ENCODE measurements around the gene DZANK1. TPM values are rescaled to one million over a fixed set of nuclear protein-coding genes. Genes with fewer than 3 reads are reported as not detected.

DZANK1 gene
- total RNA-seq, 3 donors from 2014 or later (not counting 1 experiment from before 2014, with no cell fraction given): 2.7 to 5.7 (median 3.7) TPM

GRCh38 chr20:18496740-18497592, 30.1 kb upstream of the DZANK1 start, which contains the start of gene RBBP9:
TSS of gene RBBP9 (minus strand) at chr20:18497225. CDS start at chr20:18497167, 58 bp downstream.
- Histone ChIP-seq H3K4me3 (ENCODE audit: low read length) (peak within 1 kb of the TSS; percentile 97), H3K4me1 (ENCODE audit: control insufficient read depth, insufficient read depth, low read length) (peaks cover 11% of the 10 kb centered on the region), H3K27ac (ENCODE audit: low read length) (peak within 1 kb of the TSS; percentile 68), H3K36me3 (ENCODE audit: control insufficient read depth, insufficient read depth, low read length) (peaks cover 5% of the 10 kb centered on the region), H3K27me3 (ENCODE audit: control insufficient read depth, insufficient read depth, low read length) (no peaks in the 10 kb centered on the region), H3K9me3 (ENCODE audit: control insufficient read depth, insufficient read depth, low read length) (no peaks in the 10 kb centered on the region)
- intact Hi-C loops (cut with micrococcal nuclease): no loop called here
- WGBS (ENCODE audit: insufficient coverage): 1% methylated on average over 30 of the region's 31 CpGs
- Mint-ChIP-seq H3K9me3 (no peaks in the 10 kb centered on the region), H3K4me3 (peak within 1 kb of the TSS; percentile 94), H3K27me3 (ENCODE audit: low read depth in 2 of 2) (peaks cover 3 to 5% of the 10 kb centered on the region in 2 donors), H3K4me1 (peaks cover 16% of the 10 kb centered on the region in 2 donors), H3K36me3 (peaks cover 5% of the 10 kb centered on the region), H3K27ac (peak within 1 kb of the TSS; percentile 78 to 89)
- DNase-seq (peak; percentile 47 to 84), ATAC-seq (peak; percentile 88 to 99 (median 97))
- TF ChIP-seq CTCF (IDR thresholded peaks at IDR 0.05): no peak

GRCh38 chr20:18496042-18496441, 29.2 kb upstream of the DZANK1 start:
- Mint-ChIP-seq H3K4me1 (peaks cover 16% of the 10 kb centered on the region in 2 donors), H3K36me3 (peaks cover 5% of the 10 kb centered on the region), H3K9me3 (no peaks in the 10 kb centered on the region), H3K27ac (peak overlapping the region; percentile 78 to 89), H3K4me3 (peak overlapping the region; percentile 94), H3K27me3 (ENCODE audit: low read depth in 2 of 2) (no peaks in the 10 kb centered on the region)
- ATAC-seq: no peak
- no peaks in the 10 kb centered on the region for H3K27me3 ChIP-seq (ENCODE audit: control insufficient read depth, insufficient read depth, low read length)
- intact Hi-C loops (cut with micrococcal nuclease): no loop called here
- no peak overlapping the region for H3K4me3 ChIP-seq (ENCODE audit: low read length)
- 60% methylated on average over 7 of the region's 7 CpGs for WGBS (ENCODE audit: insufficient coverage)
- peaks cover 11% of the 10 kb centered on the region for H3K4me1 ChIP-seq (ENCODE audit: control insufficient read depth, insufficient read depth, low read length)
- H3K9me3 ChIP-seq (ENCODE audit: control insufficient read depth, insufficient read depth, low read length): no peaks in the 10 kb centered on the region
- DNase-seq: no peak
- no peak overlapping the region for H3K27ac ChIP-seq (ENCODE audit: low read length)
- H3K36me3 ChIP-seq (ENCODE audit: control insufficient read depth, insufficient read depth, low read length): peaks cover 5% of the 10 kb centered on the region
- no peak for TF ChIP-seq CTCF (IDR thresholded peaks at IDR 0.05)

GRCh38 chr20:18488301-18488700, 21.5 kb upstream of the DZANK1 start:
- H3K9me3 Mint-ChIP-seq: no peaks in the 10 kb centered on the region
- ATAC-seq: no peak
- H3K4me3 Mint-ChIP-seq: no peak overlapping the region
- H3K27ac Mint-ChIP-seq: no peak overlapping the region
- H3K4me1 Mint-ChIP-seq: no peaks in the 10 kb centered on the region
- H3K36me3 Mint-ChIP-seq: peaks cover 5% of the 10 kb centered on the region
- intact Hi-C loops (cut with micrococcal nuclease): no loop called here
- Histone ChIP-seq H3K27ac (ENCODE audit: low read length) (no peak overlapping the region), H3K36me3 (ENCODE audit: control insufficient read depth, insufficient read depth, low read length) (peaks cover 29% of the 10 kb centered on the region), H3K9me3 (ENCODE audit: control insufficient read depth, insufficient read depth, low read length) (no peaks in the 10 kb centered on the region), H3K4me1 (ENCODE audit: control insufficient read depth, insufficient read depth, low read length) (no peaks in the 10 kb centered on the region), H3K27me3 (ENCODE audit: control insufficient read depth, insufficient read depth, low read length) (no peaks in the 10 kb centered on the region), H3K4me3 (ENCODE audit: low read length) (no peak overlapping the region)
- no peak for TF ChIP-seq CTCF (IDR thresholded peaks at IDR 0.05)
- H3K27me3 Mint-ChIP-seq (ENCODE audit: low read depth in 2 of 2): no peaks in the 10 kb centered on the region
- WGBS (ENCODE audit: insufficient coverage): 89% methylated on average over 3 of the region's 3 CpGs
- no peak for DNase-seq

Data from natural killer cell (primary cell).